WTC11 (cell line): ENCODE measurements around the gene ATF4. TPM values are rescaled to one million over a fixed set of nuclear protein-coding genes. Genes with fewer than 3 reads are reported as not detected.

Experiments
- AR ChIP-seq: fragments of 250-450 bp; sonication (Bioruptor Pico); IDR thresholded peaks from 2 replicates; pipeline ENCODE4 v1.9.0; 2021; ENCODE audit warnings: mild to moderate bottlenecking
- CDX4 ChIP-seq: fragments of 250-450 bp; sonication (Bioruptor Pico); IDR thresholded peaks from 2 replicates; pipeline ENCODE4 v1.9.0; 2021; ENCODE audit warnings: moderate library complexity, mild to moderate bottlenecking, inconsistent platforms, borderline replicate concordance
- CREB1 ChIP-seq: sonication (generic); formaldehyde crosslinking; IDR thresholded peaks from 2 replicates; pipeline ENCODE4 v1.8.0; 2023; ENCODE audit warnings: mild to moderate bottlenecking, missing genetic modification reagents
- E2F5 ChIP-seq: sonication (generic); formaldehyde crosslinking; IDR thresholded peaks from 2 replicates; pipeline ENCODE4 v1.8.1; 2022; ENCODE audit warnings: mild to moderate bottlenecking, moderate library complexity, missing genetic modification reagents
- ESRRA ChIP-seq: sonication (generic); formaldehyde crosslinking; IDR thresholded peaks from 2 replicates; pipeline ENCODE4 v1.8.1; 2022; ENCODE audit warnings: mild to moderate bottlenecking, missing genetic modification reagents, borderline replicate concordance
- ETV6 ChIP-seq: sonication (generic); formaldehyde crosslinking; IDR thresholded peaks from 2 replicates; pipeline ENCODE4 v1.8.1; 2022; ENCODE audit warnings: mild to moderate bottlenecking, missing genetic modification reagents
- HMGA2 ChIP-seq: fragments of 250-450 bp; sonication (Bioruptor Pico); IDR thresholded peaks from 2 replicates; pipeline ENCODE4 v1.4.0; 2021; ENCODE audit warnings: mild to moderate bottlenecking, moderate library complexity
- JUN ChIP-seq: sonication (generic); formaldehyde crosslinking; IDR thresholded peaks from 2 replicates; pipeline ENCODE4 v1.8.0; 2023; ENCODE audit warnings: mild to moderate bottlenecking, missing genetic modification reagents
- MXD4 ChIP-seq: fragments of 250-450 bp; sonication (Bioruptor Pico); IDR thresholded peaks from 2 replicates; pipeline ENCODE4 v1.8.0; 2021; ENCODE audit warnings: mild to moderate bottlenecking, moderate library complexity, borderline replicate concordance
- MYBL2 ChIP-seq: sonication (generic); formaldehyde crosslinking; IDR thresholded peaks from 2 replicates; pipeline ENCODE4 v1.8.1; 2023; ENCODE audit warnings: mild to moderate bottlenecking, moderate library complexity, missing genetic modification reagents
- NFATC4 ChIP-seq: fragments of 250-450 bp; sonication (Bioruptor Pico); IDR thresholded peaks from 2 replicates; pipeline ENCODE4 v1.9.0; 2021; ENCODE audit warnings: mild to moderate bottlenecking
- NFE2L1 ChIP-seq: sonication (generic); formaldehyde crosslinking; IDR thresholded peaks from 2 replicates; pipeline ENCODE4 v1.8.1; 2023; ENCODE audit warnings: missing genetic modification reagents
- NR1H2 ChIP-seq: sonication (generic); formaldehyde crosslinking; IDR thresholded peaks from 2 replicates; pipeline ENCODE4 v1.9.0; 2021; ENCODE audit warnings: mild to moderate bottlenecking, moderate library complexity, missing genetic modification reagents
- NR2C2 ChIP-seq: sonication (generic); formaldehyde crosslinking; IDR thresholded peaks from 2 replicates; pipeline ENCODE4 v1.8.0; 2022; ENCODE audit warnings: mild to moderate bottlenecking, missing genetic modification reagents
- STAT6 ChIP-seq: sonication (generic); formaldehyde crosslinking; conservative IDR thresholded peaks from 2 replicates; pipeline ENCODE4 v1.8.1; 2023; ENCODE audit warnings: mild to moderate bottlenecking, low read depth, missing genetic modification reagents, moderate library complexity
- ZNF281 ChIP-seq: sonication (generic); formaldehyde crosslinking; IDR thresholded peaks from 2 replicates; pipeline ENCODE4 v1.8.0; 2023; ENCODE audit warnings: mild to moderate bottlenecking, missing genetic modification reagents
- ZNF317 ChIP-seq: sonication (generic); formaldehyde crosslinking; IDR thresholded peaks from 2 replicates; pipeline ENCODE4 v1.8.1; 2023; ENCODE audit warnings: low read depth, mild to moderate bottlenecking, moderate library complexity, missing genetic modification reagents, borderline replicate concordance
- ZNF396 ChIP-seq: fragments of 250-450 bp; sonication (Bioruptor Pico); IDR thresholded peaks from 2 replicates; pipeline ENCODE4 v1.8.0; 2021; ENCODE audit warnings: mild to moderate bottlenecking, moderate library complexity, borderline replicate concordance
- ZNF416 ChIP-seq: fragments of 250-450 bp; sonication (Bioruptor Pico); IDR thresholded peaks from 2 replicates; pipeline ENCODE4 v1.9.0; 2021; ENCODE audit warnings: mild to moderate bottlenecking, inconsistent platforms
- ZNF425 ChIP-seq: fragments of 250-450 bp; sonication (Bioruptor Pico); conservative IDR thresholded peaks from 2 replicates; pipeline ENCODE4 v1.9.0; 2021; ENCODE audit warnings: mild to moderate bottlenecking
- total RNA-seq: library from RNA; stranded (reverse); gene quantifications from 3 replicates; pipeline ENCODE4 v1.2.3, GENCODE V29; 2021
- TF ChIP-seq, protein P1 (sequence below): sonication (generic); formaldehyde crosslinking; IDR thresholded peaks from 2 replicates; pipeline ENCODE4 v1.8.1; 2023; ENCODE audit warnings: mild to moderate bottlenecking, moderate library complexity, missing genetic modification reagents
- TF ChIP-seq, protein P2 (sequence below): sonication (generic); formaldehyde crosslinking; IDR thresholded peaks from 2 replicates; pipeline ENCODE4 v1.8.0; 2022; ENCODE audit warnings: mild to moderate bottlenecking, missing genetic modification reagents

Gene ATF4
- total RNA-seq, 1 experiment from 2014 or later: 460 TPM

GRCh38 chr22:39522567-39523300 is 2.4 kb downstream of the ATF4 start (continued):
- TF ChIP-seq E2F5 (CRISPR knock-in tag): no peak
- TF ChIP-seq, protein P1, sequence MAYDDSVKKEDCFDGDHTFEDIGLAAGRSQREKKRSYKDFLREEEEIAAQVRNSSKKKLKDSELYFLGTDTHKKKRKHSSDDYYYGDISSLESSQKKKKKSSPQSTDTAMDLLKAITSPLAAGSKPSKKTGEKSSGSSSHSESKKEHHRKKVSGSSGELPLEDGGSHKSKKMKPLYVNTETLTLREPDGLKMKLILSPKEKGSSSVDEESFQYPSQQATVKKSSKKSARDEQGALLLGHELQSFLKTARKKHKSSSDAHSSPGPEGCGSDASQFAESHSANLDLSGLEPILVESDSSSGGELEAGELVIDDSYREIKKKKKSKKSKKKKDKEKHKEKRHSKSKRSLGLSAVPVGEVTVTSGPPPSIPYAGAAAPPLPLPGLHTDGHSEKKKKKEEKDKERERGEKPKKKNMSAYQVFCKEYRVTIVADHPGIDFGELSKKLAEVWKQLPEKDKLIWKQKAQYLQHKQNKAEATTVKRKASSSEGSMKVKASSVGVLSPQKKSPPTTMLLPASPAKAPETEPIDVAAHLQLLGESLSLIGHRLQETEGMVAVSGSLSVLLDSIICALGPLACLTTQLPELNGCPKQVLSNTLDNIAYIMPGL (CRISPR knock-in tag): no peak
- no peak for TF ChIP-seq JUN (CRISPR knock-in tag)
- no peak for TF ChIP-seq MXD4 (CRISPR knock-in tag)
- TF ChIP-seq CDX4 (CRISPR knock-in tag): no peak
- TF ChIP-seq STAT6 (CRISPR knock-in tag): no peak
- no peak for TF ChIP-seq CREB1 (CRISPR knock-in tag)
- TF ChIP-seq ESRRA (CRISPR knock-in tag): no peak
- TF ChIP-seq NFATC4 (CRISPR knock-in tag): peak; percentile 83; the same call in 1 of the 2 replicates
- no peak for TF ChIP-seq HMGA2 (CRISPR knock-in tag)
- no peak for TF ChIP-seq ZNF317
- 0 out of 2 replicates have a peak, but pooled peaks have one; percentile 15 for TF ChIP-seq ETV6 (CRISPR knock-in tag)
- no peak for TF ChIP-seq NR2C2
- TF ChIP-seq, protein P2, sequence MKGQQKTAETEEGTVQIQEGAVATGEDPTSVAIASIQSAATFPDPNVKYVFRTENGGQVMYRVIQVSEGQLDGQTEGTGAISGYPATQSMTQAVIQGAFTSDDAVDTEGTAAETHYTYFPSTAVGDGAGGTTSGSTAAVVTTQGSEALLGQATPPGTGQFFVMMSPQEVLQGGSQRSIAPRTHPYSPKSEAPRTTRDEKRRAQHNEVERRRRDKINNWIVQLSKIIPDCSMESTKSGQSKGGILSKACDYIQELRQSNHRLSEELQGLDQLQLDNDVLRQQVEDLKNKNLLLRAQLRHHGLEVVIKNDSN (CRISPR knock-in tag): no peak
- no peak for TF ChIP-seq ZNF396 (CRISPR knock-in tag)
- TF ChIP-seq ZNF281: no peak
- TF ChIP-seq NR1H2: no peak
- no peak for TF ChIP-seq NFE2L1 (CRISPR knock-in tag)
- TF ChIP-seq ZNF425 (CRISPR knock-in tag): no peak
- no peak for TF ChIP-seq MYBL2 (CRISPR knock-in tag)
- peak; percentile 73; the same call in 1 of the 2 replicates for TF ChIP-seq AR (CRISPR knock-in tag)
- peak; percentile 81; the same call in 1 of the 2 replicates for TF ChIP-seq ZNF416 (CRISPR knock-in tag)
